ENCODE measurements around the gene PTPN6. TPM values are rescaled to one million over a fixed set of nuclear protein-coding genes. Genes with fewer than 3 reads are reported as not detected.

PTPN6 gene
- total and polyA plus RNA-seq, 2 of the 13 experiments (the other 11 are each of a cell fraction or from before 2014, with no cell fraction given) = 10.5 to 10.6 TPM

DNA sequence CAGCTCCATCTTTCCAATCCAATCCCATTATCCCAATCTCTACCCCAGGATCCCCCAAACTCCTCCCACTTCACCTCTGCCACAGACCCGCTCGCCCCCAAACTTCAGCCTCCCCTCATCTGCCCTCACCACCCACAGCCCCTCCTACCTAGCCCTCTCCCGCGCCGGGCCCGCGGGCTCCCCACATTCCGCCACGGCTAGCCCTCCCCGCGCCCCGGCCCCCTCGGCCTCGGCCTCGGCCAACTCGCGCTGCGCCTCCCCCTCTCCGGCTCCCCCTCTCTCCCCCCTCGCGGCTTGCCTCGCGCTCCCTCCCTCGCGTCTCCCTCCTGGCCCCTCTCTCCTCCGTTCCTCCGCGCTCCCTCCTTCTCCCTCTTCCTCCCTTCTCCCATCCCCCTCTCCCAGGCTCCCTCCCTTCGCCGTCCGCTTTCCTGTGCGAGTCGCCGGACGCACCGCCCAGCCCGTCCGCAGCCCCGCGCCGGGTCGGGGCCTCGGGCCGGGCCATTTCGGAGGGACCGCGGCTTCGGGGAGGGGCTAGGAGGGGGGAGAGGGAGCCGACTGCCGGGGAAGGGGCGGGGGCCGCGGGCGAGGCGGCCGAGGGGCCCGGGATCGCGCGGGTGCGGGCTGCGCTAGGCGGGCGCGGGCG lies 23.7 kb upstream of the PTPN6 start, which contains the start of gene ATN1:
Gene ATN1 (plus strand): TSS at position 581 of the 643 bp plus-strand sequence. CDS start 6,043 bp downstream, outside the sequence.
- BruUV-seq (replicated peaks) = no TSS peak
- Histone ChIP-seq H3K27ac (ENCODE audit: extremely low read length, insufficient read depth, low read length) (peak within 1 kb of the TSS; percentile 64), H4K20me1 (ENCODE audit: insufficient read depth, low read length) (no peaks in the 10 kb centered on the region), H3K4me1 (ENCODE audit: insufficient read depth, low read length) (peaks cover 66% of the 10 kb centered on the region), H3K36me3 (replicated peaks in 1 of 2; ENCODE audit: control insufficient read depth in 1 of 2, insufficient read depth in 2 of 2, low read length in 2 of 2) (peaks cover 0 to 1% of the 10 kb centered on the region in 2 experiments; a peak in 2 of 5 replicates), H3K27me3 (ENCODE audit: control insufficient read depth in 1 of 2, insufficient read depth in 2 of 2, low read length in 2 of 2) (no peaks in the 10 kb centered on the region; a peak in 1 of 5 replicates), H3K9ac (ENCODE audit: insufficient read depth, low read depth, low read length) (peak within 1 kb of the TSS; percentile 81), H2AFZ (ENCODE audit: low read length) (no peak within 1 kb of the TSS), H3K4me2 (ENCODE audit: low read depth, low read length) (peak within 1 kb of the TSS; percentile 88), H3K79me2 (ENCODE audit: insufficient read depth, low read length) (peaks cover 30% of the 10 kb centered on the region), H3K4me3 (replicated peaks in 1 of 3; ENCODE audit: insufficient read depth in 1 of 3, low read depth in 2 of 3, low read length in 3 of 3) (peak within 1 kb of the TSS; percentile 82 to 93 (median 90)), H3K9me3 (ENCODE audit: low read length) (no peaks in the 10 kb centered on the region)
- ChIA-PET POLR2A (interaction anchor here (1.1 to 3.8 kb wide), 10 partner anchors 10 to 186 kb away, joined by 3 to 55 read pairs (median 12); partner anchors contain the start of genes C12orf57, RNU7-1 and SPSB2), CTCF (ENCODE audit: low intra/inter-chr PET ratio, low total read pairs) (no interaction called here)
- ATAC-seq = peak; percentile 18
- intact Hi-C loops (cut with micrococcal nuclease; ENCODE audit: unreplicated experiment) (loop anchor here (5.0 kb wide), 1 partner anchor 185 kb away; no protein-coding TSS in a partner anchor), in situ Hi-C loops (cut with HindIII; ENCODE audit: extremely low pct_ligation_motif_present, low pct_unique_long_range_greater_than_20kb) (no loop called here)
- DNase-seq (ENCODE audit: low spot score) = no peak
- WGBS (ENCODE audit: low lambda C conversion rate) = under 1% methylated on average over 64 of the region's 66 CpGs
- FAIRE-seq = no peak
- TF ChIP-seq FLYWCH1 (CRISPR knock-in tag; IDR thresholded peaks at IDR 0.05) (no peak), HNRNPK (IDR thresholded peaks at IDR 0.05; ENCODE audit: low read depth, low read length, poor library complexity, severe bottlenecking) (peak; percentile 98), KLF6 (CRISPR knock-in tag; IDR thresholded peaks at IDR 0.05) (peak; percentile 44; the same call in 1 of the 2 replicates), HNRNPLL (IDR thresholded peaks at IDR 0.05; ENCODE audit: low read depth, low read length, poor library complexity, severe bottlenecking) (peak; percentile 29), RBM39 (IDR thresholded peaks at IDR 0.05; ENCODE audit: low read depth, low read length, poor library complexity, severe bottlenecking) (peak; percentile 65), HDAC2 (CRISPR knock-in tag; IDR thresholded peaks at IDR 0.05) (0 out of 2 replicates have a peak, but pooled peaks have one; percentile 18)
- TF ChIP-seq, protein P1, sequence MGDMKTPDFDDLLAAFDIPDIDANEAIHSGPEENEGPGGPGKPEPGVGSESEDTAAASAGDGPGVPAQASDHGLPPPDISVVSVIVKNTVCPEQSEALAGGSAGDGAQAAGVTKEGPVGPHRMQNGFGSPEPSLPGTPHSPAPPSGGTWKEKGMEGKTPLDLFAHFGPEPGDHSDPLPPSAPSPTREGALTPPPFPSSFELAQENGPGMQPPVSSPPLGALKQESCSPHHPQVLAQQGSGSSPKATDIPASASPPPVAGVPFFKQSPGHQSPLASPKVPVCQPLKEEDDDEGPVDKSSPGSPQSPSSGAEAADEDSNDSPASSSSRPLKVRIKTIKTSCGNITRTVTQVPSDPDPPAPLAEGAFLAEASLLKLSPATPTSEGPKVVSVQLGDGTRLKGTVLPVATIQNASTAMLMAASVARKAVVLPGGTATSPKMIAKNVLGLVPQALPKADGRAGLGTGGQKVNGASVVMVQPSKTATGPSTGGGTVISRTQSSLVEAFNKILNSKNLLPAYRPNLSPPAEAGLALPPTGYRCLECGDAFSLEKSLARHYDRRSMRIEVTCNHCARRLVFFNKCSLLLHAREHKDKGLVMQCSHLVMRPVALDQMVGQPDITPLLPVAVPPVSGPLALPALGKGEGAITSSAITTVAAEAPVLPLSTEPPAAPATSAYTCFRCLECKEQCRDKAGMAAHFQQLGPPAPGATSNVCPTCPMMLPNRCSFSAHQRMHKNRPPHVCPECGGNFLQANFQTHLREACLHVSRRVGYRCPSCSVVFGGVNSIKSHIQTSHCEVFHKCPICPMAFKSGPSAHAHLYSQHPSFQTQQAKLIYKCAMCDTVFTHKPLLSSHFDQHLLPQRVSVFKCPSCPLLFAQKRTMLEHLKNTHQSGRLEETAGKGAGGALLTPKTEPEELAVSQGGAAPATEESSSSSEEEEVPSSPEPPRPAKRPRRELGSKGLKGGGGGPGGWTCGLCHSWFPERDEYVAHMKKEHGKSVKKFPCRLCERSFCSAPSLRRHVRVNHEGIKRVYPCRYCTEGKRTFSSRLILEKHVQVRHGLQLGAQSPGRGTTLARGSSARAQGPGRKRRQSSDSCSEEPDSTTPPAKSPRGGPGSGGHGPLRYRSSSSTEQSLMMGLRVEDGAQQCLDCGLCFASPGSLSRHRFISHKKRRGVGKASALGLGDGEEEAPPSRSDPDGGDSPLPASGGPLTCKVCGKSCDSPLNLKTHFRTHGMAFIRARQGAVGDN (CRISPR knock-in tag; IDR thresholded peaks at IDR 0.05) = peak; percentile 68
- TF ChIP-seq, protein P2, sequence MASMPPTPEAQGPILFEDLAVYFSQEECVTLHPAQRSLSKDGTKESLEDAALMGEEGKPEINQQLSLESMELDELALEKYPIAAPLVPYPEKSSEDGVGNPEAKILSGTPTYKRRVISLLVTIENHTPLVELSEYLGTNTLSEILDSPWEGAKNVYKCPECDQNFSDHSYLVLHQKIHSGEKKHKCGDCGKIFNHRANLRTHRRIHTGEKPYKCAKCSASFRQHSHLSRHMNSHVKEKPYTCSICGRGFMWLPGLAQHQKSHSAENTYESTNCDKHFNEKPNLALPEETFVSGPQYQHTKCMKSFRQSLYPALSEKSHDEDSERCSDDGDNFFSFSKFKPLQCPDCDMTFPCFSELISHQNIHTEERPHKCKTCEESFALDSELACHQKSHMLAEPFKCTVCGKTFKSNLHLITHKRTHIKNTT (CRISPR knock-in tag; IDR thresholded peaks at IDR 0.05) = no peak
- TF ChIP-seq, protein P3, sequence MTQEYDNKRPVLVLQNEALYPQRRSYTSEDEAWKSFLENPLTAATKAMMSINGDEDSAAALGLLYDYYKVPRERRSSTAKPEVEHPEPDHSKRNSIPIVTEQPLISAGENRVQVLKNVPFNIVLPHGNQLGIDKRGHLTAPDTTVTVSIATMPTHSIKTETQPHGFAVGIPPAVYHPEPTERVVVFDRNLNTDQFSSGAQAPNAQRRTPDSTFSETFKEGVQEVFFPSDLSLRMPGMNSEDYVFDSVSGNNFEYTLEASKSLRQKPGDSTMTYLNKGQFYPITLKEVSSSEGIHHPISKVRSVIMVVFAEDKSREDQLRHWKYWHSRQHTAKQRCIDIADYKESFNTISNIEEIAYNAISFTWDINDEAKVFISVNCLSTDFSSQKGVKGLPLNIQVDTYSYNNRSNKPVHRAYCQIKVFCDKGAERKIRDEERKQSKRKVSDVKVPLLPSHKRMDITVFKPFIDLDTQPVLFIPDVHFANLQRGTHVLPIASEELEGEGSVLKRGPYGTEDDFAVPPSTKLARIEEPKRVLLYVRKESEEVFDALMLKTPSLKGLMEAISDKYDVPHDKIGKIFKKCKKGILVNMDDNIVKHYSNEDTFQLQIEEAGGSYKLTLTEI (CRISPR knock-in tag; conservative IDR thresholded peaks at IDR 0.05) = no peak
- TF ChIP-seq, protein P4, sequence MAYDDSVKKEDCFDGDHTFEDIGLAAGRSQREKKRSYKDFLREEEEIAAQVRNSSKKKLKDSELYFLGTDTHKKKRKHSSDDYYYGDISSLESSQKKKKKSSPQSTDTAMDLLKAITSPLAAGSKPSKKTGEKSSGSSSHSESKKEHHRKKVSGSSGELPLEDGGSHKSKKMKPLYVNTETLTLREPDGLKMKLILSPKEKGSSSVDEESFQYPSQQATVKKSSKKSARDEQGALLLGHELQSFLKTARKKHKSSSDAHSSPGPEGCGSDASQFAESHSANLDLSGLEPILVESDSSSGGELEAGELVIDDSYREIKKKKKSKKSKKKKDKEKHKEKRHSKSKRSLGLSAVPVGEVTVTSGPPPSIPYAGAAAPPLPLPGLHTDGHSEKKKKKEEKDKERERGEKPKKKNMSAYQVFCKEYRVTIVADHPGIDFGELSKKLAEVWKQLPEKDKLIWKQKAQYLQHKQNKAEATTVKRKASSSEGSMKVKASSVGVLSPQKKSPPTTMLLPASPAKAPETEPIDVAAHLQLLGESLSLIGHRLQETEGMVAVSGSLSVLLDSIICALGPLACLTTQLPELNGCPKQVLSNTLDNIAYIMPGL (CRISPR knock-in tag; IDR thresholded peaks at IDR 0.05; ENCODE audit: borderline replicate concordance in 1 of 2, low read depth in 1 of 2) = peak in 1 of 2 experiments; percentile 85; a peak in 3 of 4 replicates
- TF ChIP-seq, protein P5, sequence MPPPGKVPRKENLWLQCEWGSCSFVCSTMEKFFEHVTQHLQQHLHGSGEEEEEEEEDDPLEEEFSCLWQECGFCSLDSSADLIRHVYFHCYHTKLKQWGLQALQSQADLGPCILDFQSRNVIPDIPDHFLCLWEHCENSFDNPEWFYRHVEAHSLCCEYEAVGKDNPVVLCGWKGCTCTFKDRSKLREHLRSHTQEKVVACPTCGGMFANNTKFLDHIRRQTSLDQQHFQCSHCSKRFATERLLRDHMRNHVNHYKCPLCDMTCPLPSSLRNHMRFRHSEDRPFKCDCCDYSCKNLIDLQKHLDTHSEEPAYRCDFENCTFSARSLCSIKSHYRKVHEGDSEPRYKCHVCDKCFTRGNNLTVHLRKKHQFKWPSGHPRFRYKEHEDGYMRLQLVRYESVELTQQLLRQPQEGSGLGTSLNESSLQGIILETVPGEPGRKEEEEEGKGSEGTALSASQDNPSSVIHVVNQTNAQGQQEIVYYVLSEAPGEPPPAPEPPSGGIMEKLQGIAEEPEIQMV (CRISPR knock-in tag; IDR thresholded peaks at IDR 0.05; ENCODE audit: low read depth) = peak; percentile 29; the same call in 1 of the 2 replicates
